Putamen (tissue), 1 donor: ENCODE data around the gene SLC45A3.
"Not testable (repeated sequence)": the region's sequence is repeated elsewhere in the genome, so short reads cannot be mapped to it uniquely, and the experiment has no call there.

ENCODE experiments used
- DNase-seq: peaks from one replicate; pipeline ENCODE4 v3.0.0-alpha.2; 2016; ENCODE audit warnings: low spot score

The SLC45A3 gene

GRCh38 chr1:205636138-205636530, 44.2 kb downstream of the SLC45A3 start:
- DNase-seq: not testable (repeated sequence)

- no peak for DNase-seq
Observed at GRCh38 chr1:205633421-205633976, 46.8 kb downstream of the SLC45A3 start.

GRCh38 chr1:205632669-205633169, 47.6 kb downstream of the SLC45A3 start:
- no peak for DNase-seq

GRCh38 chr1:205631768-205632668, 48.3 kb downstream of the SLC45A3 start, which contains the start of gene ELK4:
Gene ELK4, minus strand, starts transcription at chr1:205632011. Its CDS starts 8,129 bp downstream, at chr1:205623882.
- DNase-seq: peak; percentile 98

- peak; percentile 57 for DNase-seq
Observed at GRCh38 chr1:205631010-205631767, 49.1 kb downstream of the SLC45A3 start.

- DNase-seq: no peak
Observed at GRCh38 chr1:205630651-205631009, 49.7 kb downstream of the SLC45A3 start.

- DNase-seq: no peak
Observed at GRCh38 chr1:205630241-205630640, 50.1 kb downstream of the SLC45A3 start.

- DNase-seq: no peak
Observed at GRCh38 chr1:205629751-205630150, 50.6 kb downstream of the SLC45A3 start.

GRCh38 chr1:205627956-205628355, 52.4 kb downstream of the SLC45A3 start:
- no peak for DNase-seq

- DNase-seq: no peak
Observed at GRCh38 chr1:205626216-205626615, 54.1 kb downstream of the SLC45A3 start.

- DNase-seq: no peak
Observed at GRCh38 chr1:205623646-205624045, 56.7 kb downstream of the SLC45A3 start.

- DNase-seq: no peak
Observed at GRCh38 chr1:205620269-205620668, 60.0 kb downstream of the SLC45A3 start.

GRCh38 chr1:205619376-205619775, 60.9 kb downstream of the SLC45A3 start:
- no peak for DNase-seq

- no peak for DNase-seq
Observed at GRCh38 chr1:205616563-205617293, 63.6 kb downstream of the SLC45A3 start.

GRCh38 chr1:205615789-205616188, 64.5 kb downstream of the SLC45A3 start:
- DNase-seq: no peak

GRCh38 chr1:205613854-205614412, 66.4 kb downstream of the SLC45A3 start:
- DNase-seq: no peak

- DNase-seq: no peak
Observed at GRCh38 chr1:205612556-205612955, 67.8 kb downstream of the SLC45A3 start.

GRCh38 chr1:205612104-205612503, 68.2 kb downstream of the SLC45A3 start:
- DNase-seq: no peak

GRCh38 chr1:205610901-205611466, 69.3 kb downstream of the SLC45A3 start:
- DNase-seq: no peak

- DNase-seq: no peak
Observed at GRCh38 chr1:205610036-205610435, 70.3 kb downstream of the SLC45A3 start.
